Endothelial cell of umbilical vein (primary cell): ENCODE data around the gene CXADR. TPM values are rescaled to one million over a fixed set of nuclear protein-coding genes. Genes with fewer than 3 reads are reported as not detected.

Source experiments
- BruUV-seq: library from RNA; stranded (reverse); fragments of 400-500 nt; replicated peaks from 2 replicates; lab custom pipeline; 2021; lab: Mats Ljungman, UMichigan
- CTCF ChIA-PET: fragments of 300-600, 350-600 bp; sonication (Branson Sonifier 250); formaldehyde crosslinking; loops from one replicate; lab custom pipeline; 2021; ENCODE audit warnings: antibody characterized with exemption, inconsistent platforms; lab: Charles Lee
- POLR2A ChIA-PET: fragments of 300-600, 350-600 bp; sonication (Branson Sonifier 250); formaldehyde crosslinking; loops from one replicate; lab custom pipeline; 2021; ENCODE audit warnings: antibody characterized with exemption, inconsistent platforms; lab: Charles Lee
- DNase-seq: peaks from one replicate; pipeline ENCODE4 v3.0.0-alpha.2; 2011; ENCODE audit warnings: low read depth, low spot score
- FAIRE-seq: peaks from 2 replicates; lab custom pipeline; 2011; peaks lifted over from hg19 to GRCh38; lab: Jason Lieb, UNC
- H2AFZ ChIP-seq: 2 replicates; pipeline ENCODE4 v1.6.0; 2012; ENCODE audit warnings: low read depth, low read length, control low read depth, inconsistent platforms
- H3K27ac ChIP-seq: 2 replicates; pipeline ENCODE4 v1.5.1; 2011; ENCODE audit warnings: low read depth, mild to moderate bottlenecking, control low read depth, low read length, moderate library complexity; ENCODE audit not compliant: insufficient read depth
- H3K27me3 ChIP-seq, 2 experiments: 2 replicates each; pipeline versions ENCODE4 v1.6.0 to v1.6.1; 2011; ENCODE audit warnings: low read length in 2 of 2, mixed read lengths in 1 of 2; ENCODE audit not compliant: control insufficient read depth in 2 of 2, insufficient read depth in 2 of 2
- H3K36me3 ChIP-seq, 2 experiments: 2 replicates in 1 of 2; 3 replicates in 1 of 2; pipeline ENCODE4 v1.5.1; 2011; ENCODE audit warnings: low read length in 2 of 2, mild to moderate bottlenecking in 1 of 2, moderate library complexity in 1 of 2; ENCODE audit not compliant: control insufficient read depth in 2 of 2, insufficient read depth in 2 of 2; ENCODE audit errors: extremely low read depth in 1 of 2
- H3K4me1 ChIP-seq: 3 replicates; pipeline ENCODE4 v1.5.1; 2011; ENCODE audit warnings: mild to moderate bottlenecking, low read length; ENCODE audit not compliant: control insufficient read depth, insufficient read depth; ENCODE audit errors: extremely low read depth
- H3K4me2 ChIP-seq: 2 replicates; pipeline ENCODE4 v1.6.1; 2011; ENCODE audit warnings: low read length, control low read depth, mixed read lengths; ENCODE audit not compliant: insufficient read depth
- H3K4me3 ChIP-seq, 3 experiments: fragments of 200-600 bp in 1 of 3; sonication (generic), shearing (Covaris generic) in 1 of 3; replicated peaks in 1 of 3; 2 replicates each; pipeline ENCODE4 v1.5.1; 2011 to 2016; ENCODE audit warnings: control low read depth in 3 of 3, low read length in 3 of 3, mild to moderate bottlenecking in 2 of 3, inconsistent platforms in 1 of 3, low read depth in 1 of 3, moderate library complexity in 1 of 3; ENCODE audit not compliant: insufficient read depth in 1 of 3
- H3K79me2 ChIP-seq: 2 replicates; pipeline ENCODE4 v1.6.0; 2012; ENCODE audit warnings: low read length, inconsistent platforms; ENCODE audit not compliant: control insufficient read depth, insufficient read depth
- H3K9ac ChIP-seq: replicated peaks from 2 replicates; pipeline ENCODE3; 2011; ENCODE audit warnings: low read length, control low read depth; ENCODE audit not compliant: insufficient read depth; ENCODE audit errors: extremely low read depth
- H3K9me1 ChIP-seq: replicated peaks from 3 replicates; pipeline ENCODE4 v1.6.0; 2011; ENCODE audit warnings: mild to moderate bottlenecking, low read length; ENCODE audit not compliant: control insufficient read depth, insufficient read depth; ENCODE audit errors: extremely low read depth
- H3K9me3 ChIP-seq: replicated peaks from 2 replicates; pipeline ENCODE4 v1.5.1; 2012; ENCODE audit warnings: low read length, inconsistent platforms; ENCODE audit not compliant: control insufficient read depth, insufficient read depth
- H4K20me1 ChIP-seq: replicated peaks from 2 replicates; pipeline ENCODE3; 2011; ENCODE audit warnings: mild to moderate bottlenecking, low read length; ENCODE audit not compliant: control insufficient read depth, insufficient read depth; ENCODE audit errors: extremely low read depth
- EZH2 ChIP-seq: IDR thresholded peaks from 2 replicates; pipeline ENCODE4 v1.6.1; 2012; ENCODE audit warnings: borderline replicate concordance, low read depth, mild to moderate bottlenecking, moderate library complexity, low read length, inconsistent platforms; ENCODE audit not compliant: severe bottlenecking
- FOS ChIP-seq: IDR thresholded peaks from 2 replicates; pipeline ENCODE4 v1.6.1; 2011; ENCODE audit warnings: mild to moderate bottlenecking, low read length, moderate library complexity, borderline replicate concordance; ENCODE audit not compliant: insufficient read depth
- GATA2 ChIP-seq: IDR thresholded peaks from 2 replicates; pipeline ENCODE4 v1.7.0; 2011; ENCODE audit warnings: low read depth, mild to moderate bottlenecking, moderate library complexity, mixed read lengths, low read length; ENCODE audit not compliant: insufficient read length, insufficient read depth
- JUN ChIP-seq: IDR thresholded peaks from 2 replicates; pipeline ENCODE4 v1.6.1; 2011; ENCODE audit warnings: borderline replicate concordance, low read depth; ENCODE audit not compliant: insufficient read length, insufficient read depth
- MYC ChIP-seq: IDR thresholded peaks from one replicate; pipeline ENCODE4 v1.6.1; 2011; ENCODE audit warnings: mild to moderate bottlenecking, low read depth, low read length
- POLR2A ChIP-seq: IDR thresholded peaks from 2 replicates; pipeline ENCODE4 v1.6.1; 2012; ENCODE audit warnings: low read depth, mild to moderate bottlenecking, control low read depth, low read length
- POLR2AphosphoS5 ChIP-seq: IDR thresholded peaks from 2 replicates; pipeline ENCODE4 v1.6.1; 2012; ENCODE audit warnings: low read depth, mild to moderate bottlenecking, control low read depth, low read length, moderate library complexity; ENCODE audit not compliant: insufficient read depth
- dilution Hi-C: fragments of 300-500 bp; cut with MboI; formaldehyde crosslinking; loops from one replicate; pipeline ENCODE4 v1.15.0; 2019; ENCODE audit warnings: low sequenced_read_pairs; ENCODE audit not compliant: extremely low pct_ligation_motif_present
- intact Hi-C: fragments of 100-400 bp; cut with micrococcal nuclease; formaldehyde crosslinking; loops from one replicate; pipeline ENCODE4 v1.10.0; 2022
- polyA plus RNA-seq, 4 experiments: library from polyadenylated mRNA; depleted of rRNA in 3 of 4; stranded (reverse) in 3 of 4; unstranded in 1 of 4; fragments of >200 nt; gene quantifications; 2 replicates each; pipeline versions ENCODE4 v1.2.1 to v1.2.3, GENCODE V29; 2011 to 2012; ENCODE audit warnings: missing spikeins in 1 of 4
- total RNA-seq: library from RNA; stranded (reverse); gene quantifications from 2 replicates; pipeline ENCODE4 v1.2.3, GENCODE V29; 2021
- TF ChIP-seq, protein P1 (sequence below): IDR thresholded peaks from 2 replicates; pipeline ENCODE4 v1.6.1; 2011; ENCODE audit not compliant: insufficient read depth, insufficient read length
- TF ChIP-seq, protein P2 (sequence below), 2 donors: IDR thresholded peaks; 1 replicate in 1 of 2; 2 replicates in 1 of 2; pipeline ENCODE4 v1.5.1; 2011; ENCODE audit warnings: low read length in 2 of 2, mild to moderate bottlenecking in 2 of 2, moderate library complexity in 2 of 2, control low read depth in 1 of 2, inconsistent platforms in 1 of 2, low read depth in 1 of 2; ENCODE audit not compliant: insufficient read depth in 1 of 2; ENCODE audit errors: extremely low read depth in 1 of 2

The CXADR gene
- total and polyA plus RNA-seq, 2 donors (not counting 3 experiments of a cell fraction or from before 2014, with no cell fraction given), result 3.2 to 12.2 TPM

DNA sequence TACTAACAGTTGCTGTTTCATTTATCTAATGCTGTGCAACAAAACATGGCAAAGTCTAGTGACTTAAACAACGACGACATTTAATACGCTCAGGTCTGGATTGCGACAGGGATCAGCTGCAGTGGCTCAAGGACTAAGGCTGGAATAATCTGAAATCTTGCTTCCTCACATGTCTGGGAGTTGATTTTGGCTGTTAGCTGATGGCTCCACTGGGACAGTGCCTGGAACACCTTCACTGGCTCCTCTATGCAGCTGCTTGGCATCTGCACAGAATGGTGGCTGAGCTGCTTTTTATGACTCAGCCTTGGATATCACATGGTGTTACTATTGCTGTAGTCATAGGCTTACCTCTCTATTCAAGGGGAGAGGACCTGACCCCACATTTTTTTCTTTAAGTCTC lies 123.9 kb downstream of the CXADR start:
- Histone ChIP-seq H3K27me3 (no peaks in the 10 kb centered on the region), H3K4me3 (no peak overlapping the region), H3K9me3 (no peaks in the 10 kb centered on the region), H2AFZ (no peak overlapping the region), H3K9ac (no peak overlapping the region), H3K4me1 (no peaks in the 10 kb centered on the region), H3K79me2 (no peaks in the 10 kb centered on the region), H3K36me3 (no peaks in the 10 kb centered on the region), H3K27ac (no peak overlapping the region), H4K20me1 (no peaks in the 10 kb centered on the region), H3K9me1 (no peaks in the 10 kb centered on the region), H3K4me2 (no peak overlapping the region)
- intact Hi-C loops (no loop called here), dilution Hi-C loops (no loop called here)
- no TSS peak for BruUV-seq
- CTCF ChIA-PET, result no interaction called here
- DNase-seq, result no peak
- TF ChIP-seq GATA2 (no peak), FOS (no peak), MYC (no peak), POLR2AphosphoS5 (no peak), JUN (no peak), POLR2A (no peak), EZH2 (no peak)
- TF ChIP-seq, protein P1, sequence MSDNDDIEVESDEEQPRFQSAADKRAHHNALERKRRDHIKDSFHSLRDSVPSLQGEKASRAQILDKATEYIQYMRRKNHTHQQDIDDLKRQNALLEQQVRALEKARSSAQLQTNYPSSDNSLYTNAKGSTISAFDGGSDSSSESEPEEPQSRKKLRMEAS, result no peak
- TF ChIP-seq, protein P2, sequence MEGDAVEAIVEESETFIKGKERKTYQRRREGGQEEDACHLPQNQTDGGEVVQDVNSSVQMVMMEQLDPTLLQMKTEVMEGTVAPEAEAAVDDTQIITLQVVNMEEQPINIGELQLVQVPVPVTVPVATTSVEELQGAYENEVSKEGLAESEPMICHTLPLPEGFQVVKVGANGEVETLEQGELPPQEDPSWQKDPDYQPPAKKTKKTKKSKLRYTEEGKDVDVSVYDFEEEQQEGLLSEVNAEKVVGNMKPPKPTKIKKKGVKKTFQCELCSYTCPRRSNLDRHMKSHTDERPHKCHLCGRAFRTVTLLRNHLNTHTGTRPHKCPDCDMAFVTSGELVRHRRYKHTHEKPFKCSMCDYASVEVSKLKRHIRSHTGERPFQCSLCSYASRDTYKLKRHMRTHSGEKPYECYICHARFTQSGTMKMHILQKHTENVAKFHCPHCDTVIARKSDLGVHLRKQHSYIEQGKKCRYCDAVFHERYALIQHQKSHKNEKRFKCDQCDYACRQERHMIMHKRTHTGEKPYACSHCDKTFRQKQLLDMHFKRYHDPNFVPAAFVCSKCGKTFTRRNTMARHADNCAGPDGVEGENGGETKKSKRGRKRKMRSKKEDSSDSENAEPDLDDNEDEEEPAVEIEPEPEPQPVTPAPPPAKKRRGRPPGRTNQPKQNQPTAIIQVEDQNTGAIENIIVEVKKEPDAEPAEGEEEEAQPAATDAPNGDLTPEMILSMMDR (IDR thresholded peaks at IDR 0.05; ENCODE audit: extremely low read depth in 1 of 2, insufficient read depth in 1 of 2, low read depth in 1 of 2, low read length in 2 of 2), result no peak
- POLR2A ChIA-PET, result no interaction called here
- FAIRE-seq, result no peak
